ENCODE results near the gene MEP1B. TPM values are rescaled to one million over a fixed set of nuclear protein-coding genes. Genes with fewer than 3 reads are reported as not detected.
A peak's percentile ranks its signal among the peaks of the same experiment; 100 is the strongest.
"Not testable (repeated sequence)": the region's sequence is repeated elsewhere in the genome, so short reads cannot be mapped to it uniquely, and the experiment has no call there.

The MEP1B gene
- not detected in 2 replicates for total RNA-seq (2014; rRNA removed; shearing (Covaris generic))

DNA sequence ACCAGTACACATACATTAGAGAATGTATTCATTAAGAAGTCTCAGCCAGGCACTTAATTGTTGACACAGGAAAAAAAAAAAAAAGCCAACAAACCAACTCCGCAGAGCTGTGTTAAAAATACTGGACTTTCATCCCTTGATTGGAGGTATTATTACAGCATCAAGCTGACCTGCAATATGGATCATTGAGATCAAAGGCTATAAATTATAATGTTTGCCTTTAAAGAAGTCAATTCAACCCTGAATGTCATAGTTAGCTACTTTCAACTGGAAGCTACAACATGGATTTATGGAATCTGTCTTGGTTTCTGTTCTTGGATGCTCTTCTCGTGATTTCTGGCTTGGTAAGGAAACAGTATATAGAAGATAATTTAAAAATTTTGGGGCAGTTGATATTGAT is at the start of gene MEP1B:
TSS of gene MEP1B (plus strand) at position 250 of the 400 bp plus-strand sequence. CDS start at position 282, 32 bp downstream.
- no peak for DNase-seq
- no peaks in the 10 kb centered on the region for H3K27me3 ChIP-seq (ENCODE audit: control insufficient read depth, insufficient read depth, low read length)
- no peak within 1 kb of the TSS for H3K4me3 ChIP-seq (ENCODE audit: insufficient read depth, low read depth, low read length)
- H3K36me3 ChIP-seq (replicated peaks; ENCODE audit: control insufficient read depth, insufficient read depth, low read length): no peaks in the 10 kb centered on the region

- Histone ChIP-seq H3K4me3 (ENCODE audit: insufficient read depth, low read depth, low read length) (no peak overlapping the region), H3K27me3 (ENCODE audit: control insufficient read depth, insufficient read depth, low read length) (no peaks in the 10 kb centered on the region)
- DNase-seq: no peak
Observed at GRCh38 chr18:32148185-32148870, 41.5 kb upstream of the MEP1B start.

DNA sequence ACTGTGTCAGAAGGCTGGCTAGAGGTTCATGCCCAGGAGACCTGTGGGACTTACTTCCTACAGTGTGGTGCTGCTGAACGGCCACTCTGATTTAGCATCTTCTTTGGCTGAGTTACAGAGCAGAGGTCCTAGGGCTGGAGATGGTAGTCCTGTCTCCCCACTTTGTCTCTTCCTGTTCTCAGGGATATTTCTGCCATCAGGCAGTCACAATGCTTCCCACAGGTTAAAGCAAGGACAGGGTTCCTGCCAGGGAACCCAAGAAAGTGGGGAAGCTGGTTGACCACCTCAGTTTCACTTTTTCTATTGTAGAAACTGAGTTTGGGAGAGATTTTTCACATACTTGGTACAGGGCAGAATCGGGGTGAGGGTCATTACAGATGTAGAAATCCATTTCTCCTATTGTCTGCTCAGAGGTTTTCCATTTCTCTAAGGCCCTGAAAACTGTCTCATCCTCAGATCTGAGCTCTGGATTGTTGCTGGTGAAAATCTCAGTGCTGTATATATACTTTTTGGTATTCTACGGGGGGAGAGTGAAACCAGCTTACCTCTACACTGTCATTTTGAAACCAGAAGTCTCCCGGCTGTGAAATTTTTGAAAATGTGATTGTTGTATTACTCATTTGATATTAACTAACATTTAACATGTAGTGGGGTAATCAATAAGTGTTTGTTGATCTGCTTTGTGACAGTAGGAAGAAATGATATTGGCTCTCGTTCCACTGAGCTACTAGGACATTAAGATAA is 37.0 kb upstream of the MEP1B start:
- Histone ChIP-seq H3K27me3 (ENCODE audit: control insufficient read depth, insufficient read depth, low read length) (no peaks in the 10 kb centered on the region), H3K36me3 (replicated peaks; ENCODE audit: control insufficient read depth, insufficient read depth, low read length) (no peaks in the 10 kb centered on the region), H3K4me3 (ENCODE audit: insufficient read depth, low read depth, low read length) (no peak overlapping the region)
- DNase-seq: no peak

More at GRCh38 chr18:32148185-32148870, 41.5 kb upstream of the MEP1B start:
- H3K36me3 ChIP-seq (replicated peaks; ENCODE audit: control insufficient read depth, insufficient read depth, low read length): no peaks in the 10 kb centered on the region

DNA sequence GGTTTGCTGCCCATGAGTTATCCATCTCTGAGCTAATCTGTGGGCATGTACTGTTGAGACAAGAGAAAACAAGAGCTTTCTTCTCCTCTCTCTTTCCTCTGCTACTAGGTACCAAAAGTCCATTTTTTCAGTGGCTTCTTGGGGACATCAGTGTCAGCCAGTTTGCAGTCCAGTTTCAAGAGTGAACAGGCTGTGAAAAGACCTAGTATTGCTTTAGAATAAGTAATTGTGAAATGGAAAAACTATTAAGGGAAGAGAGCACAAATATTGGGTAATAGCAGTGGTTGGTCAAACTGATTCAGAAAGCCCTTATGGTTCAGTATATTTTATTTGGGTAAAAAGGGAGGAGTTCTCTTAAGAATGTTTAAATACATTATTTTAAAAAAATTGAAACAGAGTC is 33.0 kb upstream of the MEP1B start:
- no peak for DNase-seq
- Histone ChIP-seq H3K4me3 (ENCODE audit: insufficient read depth, low read depth, low read length) (no peak overlapping the region), H3K27me3 (ENCODE audit: control insufficient read depth, insufficient read depth, low read length) (no peaks in the 10 kb centered on the region), H3K36me3 (replicated peaks; ENCODE audit: control insufficient read depth, insufficient read depth, low read length) (no peaks in the 10 kb centered on the region)

- no peaks in the 10 kb centered on the region for H3K27me3 ChIP-seq (ENCODE audit: control insufficient read depth, insufficient read depth, low read length)
- H3K36me3 ChIP-seq (replicated peaks; ENCODE audit: control insufficient read depth, insufficient read depth, low read length): no peaks in the 10 kb centered on the region
- DNase-seq: no peak
- no peak overlapping the region for H3K4me3 ChIP-seq (ENCODE audit: insufficient read depth, low read depth, low read length)
Observed at GRCh38 chr18:32157580-32157979, 32.3 kb upstream of the MEP1B start.

DNA sequence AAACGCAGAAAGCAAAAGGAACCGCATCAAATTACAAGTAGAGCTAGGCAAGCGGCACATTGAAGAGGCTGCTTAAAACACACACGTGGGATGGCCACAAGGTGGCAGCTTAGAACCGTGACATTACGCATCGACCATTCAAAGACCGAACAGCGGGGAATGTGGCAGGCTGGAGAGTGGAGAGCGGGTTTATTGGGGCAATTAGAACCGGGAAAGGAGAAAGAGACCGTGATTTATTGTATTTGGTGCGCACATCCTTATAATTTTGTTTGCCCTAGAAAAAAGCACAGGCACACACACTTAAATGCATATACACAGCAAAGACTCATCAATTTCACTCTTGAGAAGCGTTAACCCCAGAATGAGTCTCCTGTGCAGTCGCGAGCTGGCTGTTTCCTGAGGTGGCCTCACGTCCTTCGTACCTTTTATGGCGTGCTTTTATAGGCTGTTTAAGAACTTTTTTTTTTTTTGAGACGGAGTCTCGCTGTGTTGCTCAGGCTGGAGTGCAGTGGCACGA is 31.7 kb upstream of the MEP1B start:
- peak; percentile 71 for DNase-seq
- no peaks in the 10 kb centered on the region for H3K36me3 ChIP-seq (replicated peaks; ENCODE audit: control insufficient read depth, insufficient read depth, low read length)
- peak overlapping the region; percentile 16; the same call in 1 of the 2 replicates for H3K4me3 ChIP-seq (ENCODE audit: insufficient read depth, low read depth, low read length)
- H3K27me3 ChIP-seq (ENCODE audit: control insufficient read depth, insufficient read depth, low read length): no peaks in the 10 kb centered on the region

- H3K4me3 ChIP-seq (ENCODE audit: insufficient read depth, low read depth, low read length); H3K36me3 ChIP-seq (replicated peaks; ENCODE audit: control insufficient read depth, insufficient read depth, low read length); H3K27me3 ChIP-seq (ENCODE audit: control insufficient read depth, insufficient read depth, low read length); DNase-seq: not testable (repeated sequence)
Observed at GRCh38 chr18:32158631-32159030, 31.2 kb upstream of the MEP1B start.

- no peaks in the 10 kb centered on the region for H3K27me3 ChIP-seq (ENCODE audit: control insufficient read depth, insufficient read depth, low read length)
- H3K36me3 ChIP-seq (replicated peaks; ENCODE audit: control insufficient read depth, insufficient read depth, low read length): no peaks in the 10 kb centered on the region
- DNase-seq: no peak
- no peak overlapping the region for H3K4me3 ChIP-seq (ENCODE audit: insufficient read depth, low read depth, low read length)
Observed at GRCh38 chr18:32160547-32160946, 29.3 kb upstream of the MEP1B start.

DNA sequence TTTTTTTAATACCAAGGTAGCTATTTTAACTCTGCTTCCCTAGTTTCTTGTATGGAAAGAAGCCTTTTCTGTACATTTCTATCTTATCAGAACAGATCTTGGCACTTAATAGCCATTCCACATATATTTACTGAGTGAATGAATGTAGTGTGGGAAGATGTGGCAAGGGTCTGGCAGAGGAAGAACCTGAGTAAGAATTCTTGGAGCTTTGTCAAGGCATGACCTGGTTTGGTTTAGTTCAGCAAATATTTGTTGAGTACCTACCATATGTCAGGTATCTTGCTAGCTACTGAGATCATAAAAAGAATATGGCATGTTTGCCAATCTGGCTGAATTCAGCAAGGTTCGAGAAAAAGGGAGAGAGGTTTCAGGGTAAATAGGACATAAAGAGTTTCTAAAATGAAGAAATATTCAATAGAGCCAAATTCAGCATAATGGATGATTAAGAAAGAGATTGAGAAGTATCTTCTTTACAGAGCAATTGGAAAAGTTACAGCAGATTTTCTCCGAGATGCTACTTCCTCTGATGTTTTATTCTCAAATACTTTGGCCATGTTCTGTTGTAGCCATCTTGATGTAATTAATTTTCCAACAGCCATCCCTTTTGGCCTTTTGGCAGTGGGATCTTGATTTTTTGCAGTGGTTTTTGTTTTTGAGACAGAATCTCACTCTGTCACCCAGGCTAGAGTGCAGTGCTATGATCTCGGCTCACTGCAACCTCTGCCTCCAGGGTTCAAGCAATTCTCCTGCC is 21.7 kb upstream of the MEP1B start:
- Histone ChIP-seq H3K36me3 (replicated peaks; ENCODE audit: control insufficient read depth, insufficient read depth, low read length) (no peaks in the 10 kb centered on the region), H3K27me3 (ENCODE audit: control insufficient read depth, insufficient read depth, low read length) (no peaks in the 10 kb centered on the region), H3K4me3 (ENCODE audit: insufficient read depth, low read depth, low read length) (no peak overlapping the region)
- no peak for DNase-seq

DNA sequence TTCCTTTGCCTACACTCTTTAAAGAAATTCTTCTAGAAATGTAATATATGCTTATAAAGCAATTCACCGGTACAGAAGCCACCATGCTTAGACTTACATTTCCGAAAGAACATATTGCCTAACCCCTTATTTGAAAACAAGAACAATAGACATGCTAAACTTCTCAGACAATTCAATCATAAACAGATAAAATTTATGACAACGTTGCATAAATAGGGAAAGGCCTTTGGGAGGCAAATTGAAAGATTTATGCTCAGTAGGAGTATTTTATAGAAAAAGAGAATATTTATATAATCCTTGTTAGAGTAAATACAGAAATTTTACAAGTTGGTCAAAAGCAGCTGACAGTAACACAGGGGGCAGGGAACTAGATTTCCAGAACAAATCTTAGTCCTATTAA is 16.2 kb upstream of the MEP1B start:
- DNase-seq: no peak
- Histone ChIP-seq H3K36me3 (replicated peaks; ENCODE audit: control insufficient read depth, insufficient read depth, low read length) (no peaks in the 10 kb centered on the region), H3K4me3 (ENCODE audit: insufficient read depth, low read depth, low read length) (no peak overlapping the region), H3K27me3 (ENCODE audit: control insufficient read depth, insufficient read depth, low read length) (no peaks in the 10 kb centered on the region)

- no peak overlapping the region for H3K4me3 ChIP-seq (ENCODE audit: insufficient read depth, low read depth, low read length)
Observed at GRCh38 chr18:32174719-32175118, 15.1 kb upstream of the MEP1B start.

GRCh38 chr18:32175265-32175664 is 14.6 kb upstream of the MEP1B start:
- Histone ChIP-seq H3K27me3 (ENCODE audit: control insufficient read depth, insufficient read depth, low read length) (no peaks in the 10 kb centered on the region), H3K4me3 (ENCODE audit: insufficient read depth, low read depth, low read length) (no peak overlapping the region), H3K36me3 (replicated peaks; ENCODE audit: control insufficient read depth, insufficient read depth, low read length) (no peaks in the 10 kb centered on the region)
- no peak for DNase-seq

More at GRCh38 chr18:32174719-32175118, 15.1 kb upstream of the MEP1B start:
- Histone ChIP-seq H3K27me3 (ENCODE audit: control insufficient read depth, insufficient read depth, low read length) (no peaks in the 10 kb centered on the region), H3K36me3 (replicated peaks; ENCODE audit: control insufficient read depth, insufficient read depth, low read length) (no peaks in the 10 kb centered on the region)
- no peak for DNase-seq

- DNase-seq; H3K4me3 ChIP-seq (ENCODE audit: insufficient read depth, low read depth, low read length); H3K36me3 ChIP-seq (replicated peaks; ENCODE audit: control insufficient read depth, insufficient read depth, low read length); H3K27me3 ChIP-seq (ENCODE audit: control insufficient read depth, insufficient read depth, low read length): not testable (repeated sequence)
Observed at GRCh38 chr18:32176745-32177144, 13.1 kb upstream of the MEP1B start.

GRCh38 chr18:32177530-32177929 is 12.3 kb upstream of the MEP1B start:
- no peaks in the 10 kb centered on the region for H3K27me3 ChIP-seq (ENCODE audit: control insufficient read depth, insufficient read depth, low read length)
- no peak for DNase-seq
- no peaks in the 10 kb centered on the region for H3K36me3 ChIP-seq (replicated peaks; ENCODE audit: control insufficient read depth, insufficient read depth, low read length)
- no peak overlapping the region for H3K4me3 ChIP-seq (ENCODE audit: insufficient read depth, low read depth, low read length)
